Uterus (tissue), 2 donors: ENCODE data around the gene PRPF18.

Experiments
- POLR2A ChIP-seq, 2 donors: fragments of 450-650 bp; IDR thresholded peaks; one replicate each; pipeline ENCODE4 v1.6.1; 2016; ENCODE audit warnings: antibody characterized with exemption in 2 of 2, mild to moderate bottlenecking in 1 of 2, moderate library complexity in 1 of 2
- TF ChIP-seq, protein P1 (sequence below), 4 experiments: fragments of 200-600 bp in 2 of 4; fragments of 450-650 bp in 2 of 4; sonication (generic) in 2 of 4; IDR thresholded peaks; one replicate each; pipeline ENCODE4 v1.5.1; 2016 to 2019; ENCODE audit warnings: antibody characterized with exemption in 4 of 4, mild to moderate bottlenecking in 2 of 4, moderate library complexity in 1 of 4

DNA sequence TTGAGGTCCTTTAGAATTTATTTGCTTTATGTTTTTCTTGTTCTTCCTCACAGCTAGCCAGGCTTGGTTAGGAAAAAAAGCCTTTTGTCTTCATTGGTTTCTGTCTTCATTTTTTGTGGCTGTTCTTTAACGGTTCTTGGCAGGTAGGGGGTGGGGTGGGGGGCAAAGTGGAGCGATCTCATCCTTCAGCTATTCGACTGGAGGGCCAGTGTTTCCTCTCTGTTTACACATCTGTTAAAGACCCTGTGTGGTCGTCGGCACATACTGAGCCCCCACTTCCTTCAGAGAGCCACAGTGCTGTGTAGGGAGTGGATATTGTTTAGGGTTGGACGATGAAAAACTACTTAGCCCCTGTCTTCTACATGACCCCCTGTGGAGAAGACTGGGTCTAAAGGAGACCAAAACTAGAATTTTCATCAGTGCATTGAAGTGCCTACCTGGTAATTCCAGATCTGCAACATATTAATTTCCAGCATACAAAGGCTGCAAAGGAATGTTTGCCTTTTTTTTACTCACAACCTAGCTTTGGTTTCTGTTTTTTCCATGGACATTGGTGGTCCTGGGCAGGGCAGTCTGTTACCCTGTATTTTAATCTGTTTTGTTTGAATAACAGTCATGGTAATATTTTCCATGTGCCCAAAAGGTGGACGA, 29.0 kb downstream of the PRPF18 start:
- TF ChIP-seq, protein P1, sequence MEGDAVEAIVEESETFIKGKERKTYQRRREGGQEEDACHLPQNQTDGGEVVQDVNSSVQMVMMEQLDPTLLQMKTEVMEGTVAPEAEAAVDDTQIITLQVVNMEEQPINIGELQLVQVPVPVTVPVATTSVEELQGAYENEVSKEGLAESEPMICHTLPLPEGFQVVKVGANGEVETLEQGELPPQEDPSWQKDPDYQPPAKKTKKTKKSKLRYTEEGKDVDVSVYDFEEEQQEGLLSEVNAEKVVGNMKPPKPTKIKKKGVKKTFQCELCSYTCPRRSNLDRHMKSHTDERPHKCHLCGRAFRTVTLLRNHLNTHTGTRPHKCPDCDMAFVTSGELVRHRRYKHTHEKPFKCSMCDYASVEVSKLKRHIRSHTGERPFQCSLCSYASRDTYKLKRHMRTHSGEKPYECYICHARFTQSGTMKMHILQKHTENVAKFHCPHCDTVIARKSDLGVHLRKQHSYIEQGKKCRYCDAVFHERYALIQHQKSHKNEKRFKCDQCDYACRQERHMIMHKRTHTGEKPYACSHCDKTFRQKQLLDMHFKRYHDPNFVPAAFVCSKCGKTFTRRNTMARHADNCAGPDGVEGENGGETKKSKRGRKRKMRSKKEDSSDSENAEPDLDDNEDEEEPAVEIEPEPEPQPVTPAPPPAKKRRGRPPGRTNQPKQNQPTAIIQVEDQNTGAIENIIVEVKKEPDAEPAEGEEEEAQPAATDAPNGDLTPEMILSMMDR (IDR thresholded peaks at IDR 0.05): no peak
- no peak for TF ChIP-seq POLR2A (IDR thresholded peaks at IDR 0.05)
